RWPE1 (cell line): ENCODE results near the gene PTPN21.

ENCODE experiments used
- CTCF ChIA-PET: fragments of 350-600 bp; sonication (Branson Sonifier 250); formaldehyde crosslinking; extraction: SDS; loops from one replicate; lab custom pipeline; 2021; lab: Yijun Ruan, JAX
- POLR2A ChIA-PET: fragments of 400-600 bp; formaldehyde crosslinking; extraction: SDS; loops from one replicate; lab custom pipeline; 2020; ENCODE audit warnings: antibody characterized with exemption; ENCODE audit not compliant: low non-redundant PET; lab: Yijun Ruan, JAX
- DNase-seq: peaks from one replicate; pipeline ENCODE4 v3.0.0; 2012; ENCODE audit warnings: low spot score
- H3K27ac ChIP-seq: fragments of 450-650 bp; 2 replicates; pipeline ENCODE4 v1.5.1; 2017
- TF ChIP-seq, protein P1 (sequence below): fragments of 450-650 bp; conservative IDR thresholded peaks from 2 replicates; pipeline ENCODE4 v1.5.1; 2017; ENCODE audit warnings: low read depth, mild to moderate bottlenecking

The PTPN21 gene

DNA sequence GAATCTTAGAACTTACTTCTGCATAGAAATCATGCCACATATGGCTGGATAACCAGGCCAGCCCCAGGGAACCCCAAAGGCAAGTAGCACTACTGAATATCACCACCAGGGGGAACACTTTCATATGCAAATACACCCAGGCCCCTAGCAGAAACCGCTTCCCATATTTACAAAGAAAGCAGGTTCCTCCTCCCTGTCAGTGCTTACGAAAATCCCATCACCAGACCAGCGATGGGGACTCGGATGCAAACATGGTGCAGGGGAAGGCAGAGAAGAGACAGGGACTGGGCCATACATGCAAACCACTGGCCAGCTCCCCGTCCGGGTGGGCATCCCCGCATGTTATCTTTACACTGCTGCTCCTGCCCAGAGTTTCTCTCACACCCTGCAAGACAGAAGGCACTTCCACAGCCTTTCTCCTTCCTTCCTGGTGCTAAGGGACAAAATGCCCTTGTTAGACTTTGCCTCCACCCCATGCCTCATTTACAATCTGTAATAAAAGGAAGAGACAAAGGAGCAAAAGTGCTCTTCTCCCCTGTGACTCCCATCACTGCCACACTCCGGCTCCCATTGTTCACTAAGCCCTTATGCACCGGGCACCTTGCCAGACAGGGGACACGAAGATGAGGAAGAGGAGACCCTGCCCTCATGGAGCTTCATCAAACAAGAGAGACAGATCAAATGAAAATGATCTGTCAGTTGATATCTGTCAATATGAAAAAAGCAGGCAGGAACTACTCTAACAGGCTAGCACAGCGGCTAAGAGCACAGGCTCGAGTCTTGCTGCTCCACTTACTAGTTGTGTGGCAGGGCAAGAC, 62.3 kb downstream of the PTPN21 start:
- POLR2A ChIA-PET: no interaction called here
- no peak overlapping the region for H3K27ac ChIP-seq
- TF ChIP-seq, protein P1, sequence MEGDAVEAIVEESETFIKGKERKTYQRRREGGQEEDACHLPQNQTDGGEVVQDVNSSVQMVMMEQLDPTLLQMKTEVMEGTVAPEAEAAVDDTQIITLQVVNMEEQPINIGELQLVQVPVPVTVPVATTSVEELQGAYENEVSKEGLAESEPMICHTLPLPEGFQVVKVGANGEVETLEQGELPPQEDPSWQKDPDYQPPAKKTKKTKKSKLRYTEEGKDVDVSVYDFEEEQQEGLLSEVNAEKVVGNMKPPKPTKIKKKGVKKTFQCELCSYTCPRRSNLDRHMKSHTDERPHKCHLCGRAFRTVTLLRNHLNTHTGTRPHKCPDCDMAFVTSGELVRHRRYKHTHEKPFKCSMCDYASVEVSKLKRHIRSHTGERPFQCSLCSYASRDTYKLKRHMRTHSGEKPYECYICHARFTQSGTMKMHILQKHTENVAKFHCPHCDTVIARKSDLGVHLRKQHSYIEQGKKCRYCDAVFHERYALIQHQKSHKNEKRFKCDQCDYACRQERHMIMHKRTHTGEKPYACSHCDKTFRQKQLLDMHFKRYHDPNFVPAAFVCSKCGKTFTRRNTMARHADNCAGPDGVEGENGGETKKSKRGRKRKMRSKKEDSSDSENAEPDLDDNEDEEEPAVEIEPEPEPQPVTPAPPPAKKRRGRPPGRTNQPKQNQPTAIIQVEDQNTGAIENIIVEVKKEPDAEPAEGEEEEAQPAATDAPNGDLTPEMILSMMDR: peak; percentile 80
- CTCF ChIA-PET: interaction anchor here (0.6 to 1.7 kb wide), 4 partner anchors 17 to 467 kb away, joined by 3 to 6 read pairs (median 3); no protein-coding TSS in a partner anchor
- peak; percentile 74 for DNase-seq

DNA sequence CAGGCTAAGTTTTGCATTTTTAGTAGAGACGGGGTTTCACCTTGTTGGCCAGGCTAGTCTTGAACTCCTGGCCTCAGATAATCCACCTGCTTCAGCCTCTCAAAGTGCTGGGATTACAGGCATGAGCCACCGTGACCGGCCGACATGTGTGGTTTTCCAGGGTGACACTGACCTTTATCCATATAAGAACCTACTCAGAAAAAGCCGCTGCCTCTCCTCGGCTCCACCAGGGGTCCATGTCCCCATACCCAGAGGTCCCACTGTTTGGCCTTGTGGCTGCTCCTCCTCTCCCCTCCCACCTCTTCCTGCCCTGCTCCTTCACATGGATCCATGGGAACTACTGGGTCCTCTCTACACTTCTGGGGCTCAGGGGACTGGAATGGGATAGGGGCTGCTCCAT, 64.6 kb downstream of the PTPN21 start:
- no peak for DNase-seq
- ChIA-PET CTCF (no interaction called here), POLR2A (no interaction called here)
- TF ChIP-seq, protein P1: no peak
- H3K27ac ChIP-seq: no peak overlapping the region

DNA sequence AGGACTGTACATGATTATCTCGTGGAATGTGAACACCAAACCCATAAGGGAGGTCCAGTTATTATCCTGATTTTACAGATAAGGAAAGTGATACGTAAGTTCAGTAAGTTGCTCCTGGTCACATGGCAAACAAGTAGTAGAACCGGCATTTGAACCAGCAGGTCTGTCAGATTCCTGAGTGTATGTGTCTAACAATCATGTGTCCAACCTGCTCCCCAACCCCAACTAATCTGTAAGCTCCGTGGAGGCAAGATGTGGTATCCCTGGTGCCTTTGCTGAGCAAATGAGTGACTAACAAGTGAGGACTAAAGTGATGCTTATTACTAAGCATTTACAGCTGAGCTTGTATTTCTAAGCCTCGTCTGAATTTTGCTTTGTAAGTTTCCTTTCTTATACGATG, 65.9 kb downstream of the PTPN21 start:
- no peak for DNase-seq
- no peak overlapping the region for H3K27ac ChIP-seq
- ChIA-PET CTCF (interaction anchor here (0.6 kb wide), 1 partner anchor 226 kb away, joined by 3 read pairs; no protein-coding TSS in a partner anchor), POLR2A (no interaction called here)
- TF ChIP-seq, protein P1: no peak

DNA sequence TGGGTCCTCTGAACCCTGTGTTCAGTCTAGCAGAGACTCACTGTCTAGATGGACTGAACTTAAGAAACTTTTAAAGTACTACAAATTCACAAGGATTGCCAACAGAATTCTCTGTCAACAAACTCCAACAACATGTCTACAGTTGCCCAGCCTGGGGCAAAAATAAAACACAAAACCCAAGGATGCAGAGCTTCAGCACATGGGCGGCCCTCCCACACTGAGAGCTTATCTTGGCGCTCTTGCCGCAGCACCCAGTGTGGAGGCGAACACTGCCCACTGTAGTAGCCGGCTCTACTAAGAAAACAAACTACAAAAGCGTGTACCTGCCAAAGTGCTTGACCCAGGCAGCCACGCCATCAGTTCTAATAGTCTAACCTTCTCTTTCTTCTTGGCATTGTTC, 66.7 kb downstream of the PTPN21 start:
- CTCF ChIA-PET: no interaction called here
- H3K27ac ChIP-seq: no peak overlapping the region
- TF ChIP-seq, protein P1: no peak
- no peak for DNase-seq
- POLR2A ChIA-PET: no interaction called here

DNA sequence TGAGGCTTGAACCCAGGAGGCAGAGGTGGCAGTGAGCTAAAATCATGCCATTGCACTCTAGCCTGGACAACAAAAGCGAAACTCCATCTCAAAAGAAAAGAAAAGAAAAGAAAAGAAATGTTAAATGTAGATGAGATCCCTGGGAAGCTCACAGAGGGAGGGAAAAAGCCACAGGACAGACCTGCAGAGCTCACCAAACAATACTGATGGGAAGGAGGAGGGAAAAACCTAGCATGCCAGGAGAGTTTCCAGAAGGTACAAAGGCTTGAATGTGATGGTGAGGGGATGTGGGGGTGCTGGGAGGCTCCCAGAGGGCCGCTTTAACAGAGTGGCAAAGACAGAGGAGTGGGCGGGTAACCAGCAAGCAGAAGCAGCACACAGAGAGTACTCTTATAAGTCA, 72.3 kb downstream of the PTPN21 start:
- TF ChIP-seq, protein P1: no peak

DNA sequence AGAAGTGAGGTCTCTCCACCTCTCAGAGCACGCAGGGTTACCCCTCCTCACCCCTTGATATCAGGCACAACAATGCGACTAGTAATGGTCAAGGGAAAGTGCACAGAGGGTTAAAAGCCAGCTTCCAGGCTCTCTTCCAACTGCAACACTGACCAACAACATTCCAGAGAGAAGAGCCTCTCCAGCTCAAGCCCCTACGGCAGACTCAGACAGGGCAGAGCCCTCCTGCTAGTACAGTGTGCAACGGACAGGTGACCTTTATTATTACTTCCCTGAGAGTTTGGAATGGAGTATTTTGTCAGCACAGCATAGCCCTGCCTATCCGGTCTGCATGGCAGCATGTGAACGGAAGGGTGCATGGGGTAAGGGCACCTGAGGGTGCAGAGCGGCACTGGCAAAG, 73.0 kb downstream of the PTPN21 start:
- POLR2A ChIA-PET: no interaction called here

More for the DNA sequence above, 72.3 kb downstream of the PTPN21 start:
- ChIA-PET POLR2A (no interaction called here), CTCF (no interaction called here)
- H3K27ac ChIP-seq: no peak overlapping the region
- DNase-seq: no peak

More for the DNA sequence above, 73.0 kb downstream of the PTPN21 start:
- DNase-seq: no peak
- CTCF ChIA-PET: no interaction called here
- TF ChIP-seq, protein P1: no peak
- no peak overlapping the region for H3K27ac ChIP-seq
